IMR-90 (cell line): ENCODE measurements around the gene ARHGEF4. TPM values are rescaled to one million over a fixed set of nuclear protein-coding genes. Genes with fewer than 3 reads are reported as not detected.

Source experiments
- ATAC-seq: fragments of 200-7000 bp; cut with Tn5 transposase; 2 replicates; pipeline ENCODE4 v1.9.1; 2020; ENCODE audit warnings: low read depth, mild to moderate bottlenecking, moderate library complexity
- BruUV-seq: library from RNA; stranded (reverse); fragments of 400-500 nt; replicated peaks from 2 replicates; lab custom pipeline; 2021; lab: Mats Ljungman, UMichigan
- CTCF ChIA-PET: fragments of 300-600 bp; formaldehyde crosslinking; extraction: SDS; loops from one replicate; lab custom pipeline; 2021; ENCODE audit warnings: antibody characterized with exemption; lab: Yijun Ruan, JAX
- POLR2A ChIA-PET: fragments of 300-600 bp; sonication (Branson Sonifier 250); formaldehyde crosslinking; loops from one replicate; lab custom pipeline; 2022; ENCODE audit warnings: antibody characterized with exemption; ENCODE audit not compliant: unreplicated experiment; lab: Charles Lee
- DNase-seq: peaks from one replicate; pipeline ENCODE4 v3.0.0; 2013
- H2AFZ ChIP-seq: replicated peaks from 2 replicates; pipeline ENCODE3; 2013; ENCODE audit warnings: low read length, mild to moderate bottlenecking; ENCODE audit not compliant: poor library complexity
- H2AK5ac ChIP-seq: 2 replicates; pipeline ENCODE4 v1.6.1; 2013; ENCODE audit warnings: low read depth, low read length, inconsistent platforms
- H2AK9ac ChIP-seq: replicated peaks from 2 replicates; pipeline ENCODE3; 2013; ENCODE audit warnings: mild to moderate bottlenecking, low read depth, low read length, moderate library complexity; ENCODE audit not compliant: poor library complexity
- H2BK120ac ChIP-seq: 2 replicates; pipeline ENCODE4 v1.6.1; 2013; ENCODE audit warnings: low read depth, low read length, inconsistent platforms
- H2BK15ac ChIP-seq: 3 replicates; pipeline ENCODE4 v1.6.1; 2013; ENCODE audit warnings: low read depth, low read length, inconsistent platforms
- H2BK20ac ChIP-seq: 2 replicates; pipeline ENCODE4 v1.6.1; 2013; ENCODE audit warnings: low read depth, mild to moderate bottlenecking, inconsistent platforms, low read length, moderate library complexity
- H2BK5ac ChIP-seq: 2 replicates; pipeline ENCODE4 v1.6.1; 2013; ENCODE audit warnings: mild to moderate bottlenecking, low read depth, low read length, inconsistent platforms; ENCODE audit not compliant: poor library complexity, severe bottlenecking
- H3K14ac ChIP-seq: replicated peaks from 2 replicates; pipeline ENCODE4 v1.6.1; 2013; ENCODE audit warnings: low read depth, low read length, inconsistent platforms
- H3K18ac ChIP-seq: 2 replicates; pipeline ENCODE4 v1.6.1; 2013; ENCODE audit warnings: low read depth, low read length, control low read depth
- H3K23ac ChIP-seq: 2 replicates; pipeline ENCODE4 v1.6.1; 2013; ENCODE audit warnings: low read depth, low read length, inconsistent platforms
- H3K27ac ChIP-seq: 2 replicates; pipeline ENCODE4 v1.5.1; 2013; ENCODE audit warnings: mild to moderate bottlenecking, control low read depth, low read length; ENCODE audit not compliant: insufficient read depth
- H3K27me3 ChIP-seq: 2 replicates; pipeline ENCODE4 v1.6.1; 2013; ENCODE audit warnings: low read length; ENCODE audit not compliant: control insufficient read depth, insufficient read depth
- H3K36me3 ChIP-seq: 2 replicates; pipeline ENCODE4 v1.6.1; 2013; ENCODE audit warnings: low read length, mixed read lengths; ENCODE audit not compliant: control insufficient read depth, insufficient read depth
- H3K4ac ChIP-seq: 2 replicates; pipeline ENCODE4 v1.6.1; 2013; ENCODE audit warnings: low read depth, low read length, inconsistent platforms
- H3K4me1 ChIP-seq: 2 replicates; pipeline ENCODE4 v1.6.1; 2013; ENCODE audit warnings: low read length, mixed read lengths; ENCODE audit not compliant: control insufficient read depth, insufficient read depth
- H3K4me2 ChIP-seq: 2 replicates; pipeline ENCODE4 v1.6.1; 2013; ENCODE audit warnings: low read depth, mild to moderate bottlenecking, control low read depth, low read length, moderate library complexity
- H3K4me3 ChIP-seq: 2 replicates; pipeline ENCODE4 v1.5.1; 2013; ENCODE audit warnings: low read depth, mild to moderate bottlenecking, control low read depth, low read length, moderate library complexity; ENCODE audit not compliant: insufficient read depth
- H3K56ac ChIP-seq: 2 replicates; pipeline ENCODE4 v1.6.1; 2013; ENCODE audit warnings: low read length, inconsistent platforms; ENCODE audit not compliant: insufficient read depth; ENCODE audit errors: extremely low read depth
- H3K79me1 ChIP-seq, 2 experiments: 2 replicates each; pipeline ENCODE4 v1.6.1; 2013; ENCODE audit warnings: low read length in 2 of 2, inconsistent platforms in 1 of 2, low read depth in 1 of 2
- H3K9ac ChIP-seq: 2 replicates; pipeline ENCODE4 v1.6.1; 2013; ENCODE audit warnings: low read depth, low read length, control low read depth
- H3K9me1 ChIP-seq: 2 replicates; pipeline ENCODE4 v1.6.1; 2013; ENCODE audit warnings: low read length, inconsistent platforms; ENCODE audit not compliant: insufficient read depth
- H3K9me3 ChIP-seq: 2 replicates; pipeline ENCODE4 v1.6.1; 2013; ENCODE audit warnings: low read length; ENCODE audit not compliant: control insufficient read depth, insufficient read depth
- H4K20me1 ChIP-seq: 2 replicates; pipeline ENCODE4 v1.6.1; 2013; ENCODE audit warnings: low read length, inconsistent platforms; ENCODE audit not compliant: insufficient read depth
- H4K5ac ChIP-seq: 2 replicates; pipeline ENCODE4 v1.6.1; 2013; ENCODE audit warnings: mild to moderate bottlenecking, low read depth, low read length, control low read depth
- H4K8ac ChIP-seq, 2 experiments: 2 replicates each; pipeline ENCODE4 v1.6.1; 2013; ENCODE audit warnings: low read depth in 2 of 2, low read length in 2 of 2, control low read depth in 1 of 2, inconsistent platforms in 1 of 2
- H4K91ac ChIP-seq: 2 replicates; pipeline ENCODE4 v1.6.1; 2013; ENCODE audit warnings: low read depth, low read length, inconsistent platforms; ENCODE audit not compliant: insufficient read depth
- BHLHE40 ChIP-seq: fragments of 150-350 bp; IDR thresholded peaks from 2 replicates; pipeline ENCODE4 v1.6.1; 2016; ENCODE audit warnings: mild to moderate bottlenecking, low read depth, low read length
- CHD1 ChIP-seq: IDR thresholded peaks from 2 replicates; pipeline ENCODE4 v1.6.1; 2012; ENCODE audit warnings: low read depth, low read length, improper control_type of control experiment
- CTCF ChIP-seq: conservative IDR thresholded peaks from 2 replicates; pipeline ENCODE4 v1.5.1; 2012; ENCODE audit warnings: mild to moderate bottlenecking, low read depth, low read length, improper control_type of control experiment
- FOS ChIP-seq: fragments of 150-350 bp; IDR thresholded peaks from 2 replicates; pipeline ENCODE4 v1.6.1; 2016; ENCODE audit warnings: low read depth, low read length
- MAFK ChIP-seq: IDR thresholded peaks from 2 replicates; pipeline ENCODE4 v1.6.1; 2012; ENCODE audit warnings: low read depth, low read length, improper control_type of control experiment
- MAZ ChIP-seq: IDR thresholded peaks from 2 replicates; pipeline ENCODE4 v1.6.1; 2012; ENCODE audit warnings: low read depth, mild to moderate bottlenecking, low read length, improper control_type of control experiment, moderate library complexity, borderline replicate concordance
- MXI1 ChIP-seq: IDR thresholded peaks from 2 replicates; pipeline ENCODE4 v1.6.1; 2012; ENCODE audit warnings: low read depth, mild to moderate bottlenecking, low read length, moderate library complexity, borderline replicate concordance
- NFE2L2 ChIP-seq: fragments of 150-350 bp; IDR thresholded peaks from 2 replicates; pipeline ENCODE4 v1.6.1; 2016; ENCODE audit warnings: low read depth, mild to moderate bottlenecking, low read length
- POLR2A ChIP-seq: IDR thresholded peaks from 2 replicates; pipeline ENCODE4 v1.6.1; 2012; ENCODE audit warnings: mild to moderate bottlenecking, low read depth, low read length
- RAD21 ChIP-seq: IDR thresholded peaks from 2 replicates; pipeline ENCODE4 v1.6.1; 2012; ENCODE audit warnings: low read length, improper control_type of control experiment
- RCOR1 ChIP-seq: IDR thresholded peaks from 2 replicates; pipeline ENCODE4 v1.6.1; 2012; ENCODE audit warnings: mild to moderate bottlenecking, low read length, improper control_type of control experiment; ENCODE audit not compliant: insufficient replicate concordance
- RFX5 ChIP-seq: IDR thresholded peaks from 2 replicates; pipeline ENCODE4 v1.8.0; 2012; ENCODE audit warnings: low read depth, mild to moderate bottlenecking, low read length, moderate library complexity
- SMC3 ChIP-seq: fragments of 150-350 bp; IDR thresholded peaks from 2 replicates; pipeline ENCODE4 v1.6.1; 2016; ENCODE audit warnings: low read depth, mild to moderate bottlenecking, antibody characterized with exemption, low read length, moderate library complexity
- USF2 ChIP-seq: fragments of 150-350 bp; IDR thresholded peaks from 2 replicates; pipeline ENCODE4 v1.6.1; 2017; ENCODE audit warnings: mild to moderate bottlenecking, antibody characterized with exemption, low read length, low read depth
- WGBS, 2 experiments: methylation state at CpG; one replicate each; pipeline versions ENCODE4 v1.1.5 to v1.1.7; 2013; ENCODE audit warnings: missing lambda C conversion rate in 2 of 2; ENCODE audit not compliant: insufficient read length in 1 of 2; ENCODE audit errors: extremely low coverage in 2 of 2; 5-methylcytosine and 5-hydroxymethylcytosine counted together
- dilution Hi-C: fragments of 300-500 bp; cut with HindIII; formaldehyde crosslinking; loops from one replicate; pipeline ENCODE4 v1.14.3; 2018; ENCODE audit warnings: low sequenced_read_pairs; ENCODE audit not compliant: unreplicated experiment
- in situ Hi-C: fragments of 300-500 bp; cut with MboI; formaldehyde crosslinking; loops from 3 replicates; pipeline ENCODE4 v1.14.3; 2019; ENCODE audit warnings: low sequenced_read_pairs, inconsistent platforms, mixed read lengths
- intact Hi-C: fragments of 100-400 bp; cut with micrococcal nuclease; formaldehyde crosslinking; loops from 2 replicates; pipeline ENCODE4 v1.10.0; 2022
- polyA plus RNA-seq, 3 experiments: library from polyadenylated mRNA; depleted of rRNA; stranded (reverse); fragments of >200 nt; gene quantifications; 2 replicates each; pipeline ENCODE4 v1.2.3, GENCODE V29; 2012; ENCODE audit warnings: low replicate concordance in 1 of 3
- total RNA-seq: library from RNA; depleted of rRNA; stranded (reverse); fragments of >200 nt; gene quantifications from 2 replicates; pipeline ENCODE4 v1.2.3, GENCODE V29; 2012
- TF ChIP-seq, protein P1 (sequence below): fragments of 150-350 bp; IDR thresholded peaks from 2 replicates; pipeline ENCODE4 v1.6.1; 2016; ENCODE audit warnings: low read depth, mild to moderate bottlenecking, low read length, moderate library complexity, borderline replicate concordance

The ARHGEF4 gene
- total and polyA plus RNA-seq, 2 of the 4 experiments (the other 2 are of a cell fraction) = 2.7 to 5.0 TPM

- Histone ChIP-seq H3K9me3 (no peaks in the 10 kb centered on the region), H3K18ac (no peak overlapping the region), H3K23ac (no peak overlapping the region), H2AK5ac (no peak overlapping the region), H3K4me3 (no peak overlapping the region), H2BK15ac (no peak overlapping the region), H3K4me2 (no peak overlapping the region), H2BK120ac (no peak overlapping the region), H2AFZ (no peak overlapping the region), H3K79me1 (no peaks in the 10 kb centered on the region), H3K27me3 (no peaks in the 10 kb centered on the region; the same call in 1 of the 2 replicates), H3K9ac (no peak overlapping the region), H4K91ac (no peak overlapping the region), H2BK20ac (no peak overlapping the region), H3K14ac (no peak overlapping the region), H3K4ac (no peak overlapping the region), H4K20me1 (no peaks in the 10 kb centered on the region), H3K4me1 (no peaks in the 10 kb centered on the region), H3K36me3 (no peaks in the 10 kb centered on the region), H3K56ac (no peak overlapping the region), H4K5ac (no peak overlapping the region), H2AK9ac (no peak overlapping the region), H3K9me1 (no peaks in the 10 kb centered on the region), H3K27ac (no peak overlapping the region), H2BK5ac (no peak overlapping the region), H4K8ac (no peak overlapping the region)
- in situ Hi-C loops (no loop called here), dilution Hi-C loops (no loop called here), intact Hi-C loops (no loop called here)
- no peak for DNase-seq
- WGBS, 2 experiments = 87% methylated on average over 12 of the region's 26 CpGs; no CpG with 5 or more reads in 1 of the 2 experiments
- no TSS peak for BruUV-seq
- POLR2A ChIA-PET = no interaction called here
- CTCF ChIA-PET = no interaction called here
- ATAC-seq = no peak
- no peak for TF ChIP-seq CHD1
- TF ChIP-seq SMC3 = no peak
- TF ChIP-seq NFE2L2 = no peak
- no peak for TF ChIP-seq RFX5
- TF ChIP-seq POLR2A = no peak
- TF ChIP-seq, protein P1, sequence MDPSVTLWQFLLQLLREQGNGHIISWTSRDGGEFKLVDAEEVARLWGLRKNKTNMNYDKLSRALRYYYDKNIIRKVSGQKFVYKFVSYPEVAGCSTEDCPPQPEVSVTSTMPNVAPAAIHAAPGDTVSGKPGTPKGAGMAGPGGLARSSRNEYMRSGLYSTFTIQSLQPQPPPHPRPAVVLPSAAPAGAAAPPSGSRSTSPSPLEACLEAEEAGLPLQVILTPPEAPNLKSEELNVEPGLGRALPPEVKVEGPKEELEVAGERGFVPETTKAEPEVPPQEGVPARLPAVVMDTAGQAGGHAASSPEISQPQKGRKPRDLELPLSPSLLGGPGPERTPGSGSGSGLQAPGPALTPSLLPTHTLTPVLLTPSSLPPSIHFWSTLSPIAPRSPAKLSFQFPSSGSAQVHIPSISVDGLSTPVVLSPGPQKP = no peak
- TF ChIP-seq MAZ = no peak
- TF ChIP-seq USF2 = no peak
- no peak for TF ChIP-seq CTCF
- no peak for TF ChIP-seq MXI1
- TF ChIP-seq RCOR1 = no peak
- no peak for TF ChIP-seq MAFK
- no peak for TF ChIP-seq BHLHE40
- TF ChIP-seq RAD21 = no peak
- no peak for TF ChIP-seq FOS
Measured at GRCh38 chr2:130850788-130851623, 14.3 kb downstream of the ARHGEF4 start.
